Measurements from ENCODE around the gene PTPRD.

PTPRD gene

DNA sequence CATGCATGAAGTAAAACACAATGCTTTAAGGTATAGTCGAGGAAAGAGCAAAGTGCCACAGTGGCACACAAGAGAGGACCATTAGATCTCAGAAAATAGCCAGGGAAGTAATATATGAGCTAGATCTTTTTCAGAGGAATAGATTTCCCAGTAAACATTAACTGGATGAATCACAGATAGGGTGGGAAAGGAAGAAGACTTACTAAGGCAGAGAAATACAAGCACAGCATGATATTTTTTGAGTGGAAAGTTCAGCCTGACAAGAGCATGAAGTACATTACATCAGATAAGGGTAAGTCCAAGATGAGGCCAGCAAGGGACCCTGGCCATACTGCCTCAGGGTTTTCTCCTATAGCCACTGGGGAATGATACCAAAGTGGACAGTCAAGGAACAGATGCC is 2008.6 kb downstream of the PTPRD start:
- DNase-seq, result no peak

DNA sequence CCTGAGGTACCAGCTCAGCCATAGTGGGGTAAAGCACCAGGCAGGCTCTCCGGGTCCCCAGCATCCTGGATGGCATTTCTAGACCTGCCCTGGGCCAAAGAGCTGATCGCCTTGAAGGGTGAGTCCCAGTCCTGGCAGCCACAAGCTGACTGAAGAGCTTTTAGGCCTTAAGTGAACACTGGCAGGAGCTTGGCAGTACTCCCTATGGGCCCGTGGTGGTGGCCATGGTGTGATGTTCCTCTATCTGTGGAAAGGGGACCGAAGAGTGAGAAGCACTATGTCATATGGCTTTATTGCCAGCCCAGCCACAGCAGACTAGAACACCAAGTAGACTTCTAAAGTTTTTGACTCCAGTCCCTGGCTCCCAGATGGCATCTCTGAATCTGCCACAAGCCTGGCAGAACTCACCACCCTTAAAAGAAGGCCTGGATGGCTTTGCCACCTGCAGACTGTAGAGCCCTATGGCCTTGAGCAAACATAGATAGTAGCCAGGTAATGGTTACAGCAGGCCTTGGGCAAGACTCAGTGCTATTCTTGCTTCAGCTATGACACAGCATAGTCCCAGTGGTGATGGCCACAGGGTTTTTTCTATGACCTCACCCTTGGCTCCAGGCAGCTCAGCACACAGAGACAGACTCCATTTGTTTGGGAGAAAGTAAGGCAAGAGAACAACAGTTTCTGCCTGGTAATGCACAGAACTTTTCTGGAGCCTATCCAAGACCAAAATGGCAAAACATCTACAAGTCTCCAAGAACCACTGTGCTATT is 2011.7 kb downstream of the PTPRD start:
- no peak for DNase-seq

DNA sequence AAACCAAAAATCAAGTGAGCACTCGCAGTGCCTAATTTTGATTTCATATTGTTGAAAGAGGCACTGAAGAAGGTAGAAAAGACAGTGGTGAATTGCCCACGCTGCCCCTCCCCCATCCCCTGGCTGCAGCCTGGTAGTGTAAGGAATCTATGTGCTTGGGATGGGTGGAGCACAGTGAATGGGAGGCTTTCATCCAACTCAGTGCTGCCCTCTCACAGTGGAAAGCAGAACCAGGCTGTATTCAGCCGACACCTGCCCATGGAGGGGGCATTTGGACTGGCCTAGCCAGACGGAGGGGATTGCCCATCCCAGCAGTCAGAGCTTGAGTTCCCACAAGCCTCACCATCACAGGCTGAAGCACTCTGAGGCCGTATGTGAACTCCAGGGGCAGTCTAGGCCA is 2012.9 kb downstream of the PTPRD start:
- DNase-seq, result no peak

DNA sequence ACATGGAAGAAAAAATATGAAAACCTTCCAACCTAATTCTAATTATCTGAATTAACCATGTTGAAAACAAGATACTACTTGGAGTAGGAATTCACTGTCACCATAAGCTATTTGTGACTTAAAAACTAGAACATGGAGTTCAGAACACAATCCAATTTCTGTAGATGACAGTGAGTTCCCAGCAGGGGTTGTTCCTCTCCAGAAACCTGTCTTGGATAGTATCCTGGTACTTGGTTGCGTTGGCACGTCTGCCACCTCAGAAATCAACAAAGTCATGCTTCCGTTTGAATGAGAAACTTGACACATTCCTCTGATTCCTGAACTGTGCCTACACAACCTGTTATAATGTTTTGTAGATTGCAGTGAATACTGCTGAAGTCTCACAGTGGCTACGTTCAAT is 2023.3 kb downstream of the PTPRD start:
- DNase-seq, result no peak

DNA sequence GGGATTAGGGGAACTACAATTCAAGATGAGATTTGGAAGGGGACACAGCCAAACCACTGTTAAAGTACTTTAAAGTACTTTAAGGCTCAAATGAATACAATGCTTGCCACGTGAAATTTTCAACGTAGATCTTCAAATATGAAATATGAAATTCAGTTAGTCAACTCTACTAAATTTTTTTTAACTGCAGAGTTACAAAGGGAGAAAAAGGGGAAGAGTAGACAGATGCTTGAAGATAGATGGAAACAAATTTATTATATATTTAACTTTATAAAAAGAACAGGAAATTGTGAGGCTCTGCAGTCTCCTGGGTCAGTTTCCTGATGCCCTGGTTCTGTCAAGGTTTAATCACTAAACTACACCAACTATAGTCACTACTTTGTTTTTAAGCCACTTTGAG is 2027.8 kb downstream of the PTPRD start:
- DNase-seq, result no peak

DNA sequence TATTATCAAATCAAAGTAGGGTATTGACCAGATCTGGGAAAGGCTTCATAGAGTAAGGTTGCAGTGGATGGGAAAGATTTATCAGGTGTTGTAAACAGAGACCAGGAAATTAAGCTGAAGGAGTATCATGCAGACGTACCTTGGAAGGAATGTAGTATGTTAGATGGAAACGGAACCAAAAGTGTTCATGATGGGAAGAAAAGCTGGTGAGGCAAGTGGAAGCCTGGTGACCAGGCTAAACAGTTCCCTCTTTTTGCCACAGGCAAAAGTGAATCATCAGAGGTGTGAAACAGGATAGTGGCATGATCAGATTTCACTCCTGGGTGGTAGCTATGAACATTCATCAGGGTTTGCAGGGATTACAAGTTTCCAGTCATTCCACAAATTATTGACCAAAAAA is 2033.1 kb downstream of the PTPRD start:
- DNase-seq, result no peak

DNA sequence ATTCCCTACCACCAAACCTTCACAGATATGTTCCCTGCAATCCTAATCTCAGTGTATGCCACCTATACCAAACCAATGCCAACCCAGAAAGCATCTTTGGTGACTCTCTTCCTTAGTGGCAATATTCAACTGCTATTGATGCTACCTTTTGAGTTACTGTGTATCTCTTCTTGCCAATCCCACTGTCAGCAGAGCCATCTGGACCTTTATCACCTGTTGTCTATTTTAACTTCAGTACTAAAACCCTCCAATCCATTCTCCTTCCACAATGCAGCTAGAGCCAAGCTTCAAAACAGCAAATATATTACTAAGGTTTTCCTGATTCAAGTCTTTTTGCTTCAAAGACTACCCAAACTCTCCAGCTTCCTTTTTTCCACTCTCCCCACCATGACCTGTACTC is 2036.1 kb downstream of the PTPRD start:
- no peak for DNase-seq

DNA sequence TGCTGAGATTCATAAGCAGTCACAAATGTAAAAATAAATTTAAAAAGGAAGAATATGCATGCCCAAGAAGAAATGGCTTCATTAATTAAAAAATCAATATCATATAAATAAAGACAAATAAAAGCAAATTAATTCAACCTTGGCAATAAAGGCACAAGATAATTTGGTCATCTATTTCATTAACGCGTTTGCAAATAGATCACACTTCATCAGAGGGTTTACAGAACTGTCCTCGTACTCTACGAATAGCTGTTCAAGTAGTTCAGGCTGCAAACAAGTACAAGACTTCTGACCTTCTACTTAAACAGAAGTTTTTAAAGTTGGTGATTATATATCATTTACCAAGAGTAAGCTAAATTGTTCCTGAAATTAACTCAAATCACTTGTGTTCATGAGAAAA is 2038.0 kb downstream of the PTPRD start:
- DNase-seq, result no peak

DNA sequence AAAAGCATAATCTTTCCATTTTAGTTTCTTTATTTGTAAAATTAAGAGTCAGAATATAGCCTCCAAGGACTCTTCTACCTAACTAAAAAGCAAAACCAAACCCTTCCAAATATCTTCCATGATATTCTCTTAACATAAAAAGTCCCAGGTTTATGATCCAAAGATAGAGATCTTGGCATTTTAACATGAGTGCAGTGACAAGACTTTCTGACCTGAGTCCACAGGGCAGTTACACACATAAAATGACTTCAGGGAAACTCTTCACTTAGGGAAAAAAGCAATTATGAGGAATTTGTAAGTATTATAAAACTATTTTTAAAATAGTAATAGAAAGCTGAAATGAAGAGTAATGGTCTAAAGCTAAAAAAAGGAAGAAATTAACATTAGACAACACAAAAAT is 2040.6 kb downstream of the PTPRD start:
- no peak for DNase-seq

DNA sequence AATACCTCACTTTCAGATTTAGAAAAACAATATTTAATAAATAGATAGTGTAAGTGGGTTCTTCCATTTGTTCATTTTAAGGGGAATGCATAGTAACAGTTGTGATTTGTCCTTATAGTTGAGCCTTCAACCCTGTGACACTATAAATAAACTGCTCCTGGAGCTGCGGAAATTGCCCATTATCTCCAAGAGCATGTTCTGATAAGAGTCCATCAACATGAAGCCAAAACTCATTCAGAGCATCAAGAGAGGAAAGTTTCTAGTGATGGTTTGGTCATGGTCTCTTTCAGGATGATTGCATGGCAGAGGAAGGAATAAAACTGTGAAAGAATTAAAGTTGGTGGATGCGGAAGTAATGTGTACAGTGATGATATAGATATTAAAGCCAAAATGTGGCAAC is 2041.2 kb downstream of the PTPRD start:
- DNase-seq, result no peak

DNA sequence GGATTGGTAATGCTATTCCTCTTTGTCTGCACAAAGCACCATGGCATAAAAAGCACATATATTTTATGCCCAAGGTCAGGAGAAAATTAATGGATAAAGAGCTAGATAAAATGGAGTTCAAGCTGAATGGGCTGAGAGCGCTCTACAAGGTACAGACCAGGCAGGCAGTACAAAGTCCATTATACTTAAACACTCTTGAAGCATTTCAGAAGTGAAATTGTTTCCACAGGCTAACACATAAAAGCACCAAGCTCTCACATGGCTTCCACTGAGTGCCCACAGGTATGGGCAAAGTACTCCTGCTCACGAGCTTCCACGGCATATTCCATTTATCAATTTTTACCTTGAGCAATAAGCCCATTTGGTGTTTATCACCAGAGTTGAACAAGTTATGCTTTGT is 2042.0 kb downstream of the PTPRD start:
- no peak for DNase-seq

DNA sequence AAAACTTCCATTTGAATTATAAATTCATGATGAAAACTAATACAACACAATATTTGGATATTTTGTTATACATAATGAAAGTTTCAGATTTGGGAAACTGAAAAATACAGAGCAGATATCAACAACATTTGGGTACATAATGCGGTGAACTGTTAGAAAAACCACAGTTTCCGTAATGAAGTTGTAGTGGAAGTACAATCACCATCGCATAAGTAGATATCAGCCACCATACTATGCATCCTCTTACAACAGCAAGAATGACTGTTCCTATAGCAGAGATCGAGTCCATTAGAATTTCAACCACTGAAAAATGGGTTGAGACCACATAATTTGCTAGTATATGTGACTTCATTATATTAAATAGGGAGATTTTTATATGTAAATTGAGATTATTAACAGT is 2043.0 kb downstream of the PTPRD start:
- no peak for DNase-seq

DNA sequence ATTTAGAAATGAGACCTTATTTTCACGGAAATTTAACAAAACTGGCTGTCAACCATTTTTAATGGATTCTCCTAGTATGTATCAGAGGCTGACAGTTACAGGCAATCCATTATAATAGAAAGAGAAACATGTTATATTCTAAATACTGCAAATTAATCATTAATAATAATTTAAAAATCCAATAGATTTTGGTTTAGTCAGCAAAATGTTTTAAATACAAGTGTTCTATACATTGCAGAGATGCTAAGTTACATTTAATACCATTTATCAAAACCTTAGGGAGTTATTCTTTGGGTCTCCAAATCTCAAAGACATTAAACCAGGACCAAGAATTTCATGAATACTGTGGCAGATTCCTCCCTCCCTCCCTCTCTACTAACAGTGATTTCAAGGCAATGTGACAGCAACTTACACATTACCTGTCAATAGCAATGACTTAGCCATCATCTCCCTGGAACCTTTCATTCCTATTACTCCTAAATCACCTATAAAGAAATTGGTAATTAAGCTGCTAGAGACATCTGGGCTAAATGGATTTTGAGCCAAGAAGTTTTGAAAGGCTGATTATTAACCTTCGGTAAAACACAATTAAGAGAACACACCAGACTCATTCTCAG is 2044.7 kb downstream of the PTPRD start:
- no peak for DNase-seq

DNA sequence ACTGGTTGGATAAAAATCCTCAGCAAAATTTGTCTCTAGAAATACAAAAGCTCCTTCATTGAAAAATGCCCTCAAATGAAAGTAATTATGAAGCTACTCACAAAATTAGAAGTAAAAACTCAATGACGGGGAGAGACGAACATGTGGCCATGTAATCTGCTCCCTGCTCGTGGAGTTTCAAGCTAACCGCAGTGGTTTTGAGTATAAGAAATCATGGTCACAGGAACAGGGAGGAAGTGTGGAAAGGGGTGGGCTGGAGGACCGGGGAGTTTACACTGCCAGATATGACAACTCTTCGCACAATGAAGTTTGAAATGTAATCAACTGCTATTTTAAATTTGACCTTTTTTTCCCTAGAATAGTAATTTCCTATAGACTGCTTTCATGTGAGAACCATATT is 2047.8 kb downstream of the PTPRD start:
- no peak for DNase-seq

DNA sequence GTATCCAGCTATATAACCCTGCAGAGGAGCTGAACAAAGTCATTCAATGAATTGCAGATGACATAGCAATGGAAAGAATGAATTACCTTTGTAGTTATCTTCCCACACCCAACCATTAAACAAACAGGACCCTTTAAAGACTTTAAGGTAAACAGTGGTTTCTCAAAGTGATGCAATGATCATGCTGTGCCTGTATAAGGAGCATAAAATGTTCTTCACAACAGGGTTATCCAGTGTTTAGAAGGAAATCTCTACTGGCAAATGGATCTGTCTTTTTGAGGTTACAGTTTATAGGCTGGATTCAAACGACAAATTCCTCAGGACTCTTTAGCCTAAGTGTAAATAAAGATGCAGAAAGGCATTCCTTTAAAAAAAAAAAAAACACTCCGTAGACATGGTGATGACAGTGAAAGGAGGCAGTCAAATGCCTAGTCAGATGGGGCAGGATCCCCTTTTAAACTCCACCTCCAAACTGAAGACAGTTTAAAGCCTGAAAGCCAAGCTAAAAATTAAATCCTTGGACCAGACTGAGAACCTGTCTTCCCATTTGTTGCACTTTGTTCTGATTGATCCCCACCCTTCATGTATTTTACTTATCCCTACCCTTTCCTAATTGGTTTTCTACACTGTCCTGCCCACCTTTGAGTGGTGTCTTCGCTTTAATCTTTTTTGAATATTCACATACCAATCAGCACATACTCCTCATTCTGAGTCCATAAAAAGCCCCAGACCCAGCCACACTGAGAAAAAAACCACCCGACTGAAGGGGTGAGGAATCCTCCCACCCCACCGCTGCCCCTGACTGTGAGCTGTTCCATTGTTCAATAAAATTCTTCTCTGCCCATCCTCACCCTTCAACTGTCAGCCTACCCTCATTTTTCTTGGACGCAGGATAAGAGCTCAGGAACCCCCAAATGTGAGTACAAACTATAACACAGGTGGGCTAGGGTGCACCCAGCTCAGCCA is 2052.0 kb downstream of the PTPRD start:
- no peak for DNase-seq

DNA sequence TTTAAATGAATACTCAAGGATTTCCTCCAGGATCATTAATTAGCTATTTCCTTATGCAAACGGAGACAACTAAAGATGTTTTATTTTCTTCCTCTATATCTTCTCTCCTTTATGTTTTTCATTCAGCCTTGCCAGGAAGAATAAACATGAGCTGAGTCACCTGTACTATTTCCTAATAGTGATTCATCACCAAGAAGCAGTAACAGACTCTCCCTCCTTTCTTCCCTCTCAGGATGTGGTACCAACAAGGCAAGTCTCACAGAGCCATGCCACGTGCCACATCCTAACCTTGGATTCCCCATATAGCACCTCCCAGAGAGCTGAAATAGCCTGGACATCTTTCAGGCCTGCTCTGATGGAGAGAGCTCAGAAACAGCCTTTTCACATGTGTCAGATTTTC is 2054.6 kb downstream of the PTPRD start:
- no peak for DNase-seq

DNA sequence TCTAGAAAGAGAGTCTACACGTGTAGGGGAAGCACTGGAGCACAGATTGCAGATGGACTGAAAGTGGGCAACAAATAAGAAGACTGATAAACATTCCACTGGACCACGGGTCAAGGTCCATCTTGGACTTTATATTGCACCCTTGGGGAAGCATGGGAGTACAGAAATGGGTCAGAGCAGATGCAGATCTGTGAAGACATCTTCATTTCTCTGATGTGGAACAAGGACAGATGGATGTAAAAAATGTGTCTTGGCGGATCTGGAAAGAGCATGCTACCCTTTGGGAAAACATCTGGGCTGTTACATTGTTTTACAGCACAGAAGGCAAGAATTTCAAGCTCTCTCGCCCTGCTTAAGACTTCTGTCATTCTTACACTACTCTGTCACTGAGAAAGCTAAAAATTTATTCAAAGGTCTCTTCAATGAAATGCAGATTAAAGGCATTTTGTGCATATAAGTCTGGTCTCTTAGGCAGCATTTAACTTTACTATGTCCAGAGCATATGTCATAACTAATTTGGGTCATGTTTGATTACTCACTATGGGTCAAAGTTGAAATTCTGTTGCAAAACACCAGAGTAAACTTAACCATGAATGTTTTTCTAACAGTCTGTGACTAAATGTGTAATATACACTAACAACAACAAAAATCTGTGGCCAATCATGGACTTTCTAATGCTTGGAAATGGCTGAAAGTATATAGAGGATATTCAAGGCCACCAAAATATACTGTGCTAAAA is 2056.9 kb downstream of the PTPRD start:
- DNase-seq, result no peak

DNA sequence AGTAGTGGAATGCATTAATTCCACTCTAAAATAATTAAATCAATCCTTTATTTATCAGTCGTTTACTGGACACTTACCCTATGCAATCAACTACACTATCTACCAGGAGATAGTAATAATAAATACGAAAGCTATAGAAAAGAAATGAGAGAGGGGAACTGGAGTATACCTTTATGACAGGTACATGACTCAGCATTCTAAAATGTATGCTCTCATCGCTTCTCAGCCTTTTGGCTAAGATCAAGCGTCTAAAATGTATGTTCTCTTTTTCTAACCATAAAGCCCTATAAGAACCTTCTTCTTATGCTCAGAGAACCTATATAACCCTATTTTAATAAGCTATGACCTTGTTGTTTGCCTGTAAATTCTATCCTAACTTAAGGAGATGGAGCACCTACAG is 2059.4 kb downstream of the PTPRD start:
- no peak for DNase-seq

DNA sequence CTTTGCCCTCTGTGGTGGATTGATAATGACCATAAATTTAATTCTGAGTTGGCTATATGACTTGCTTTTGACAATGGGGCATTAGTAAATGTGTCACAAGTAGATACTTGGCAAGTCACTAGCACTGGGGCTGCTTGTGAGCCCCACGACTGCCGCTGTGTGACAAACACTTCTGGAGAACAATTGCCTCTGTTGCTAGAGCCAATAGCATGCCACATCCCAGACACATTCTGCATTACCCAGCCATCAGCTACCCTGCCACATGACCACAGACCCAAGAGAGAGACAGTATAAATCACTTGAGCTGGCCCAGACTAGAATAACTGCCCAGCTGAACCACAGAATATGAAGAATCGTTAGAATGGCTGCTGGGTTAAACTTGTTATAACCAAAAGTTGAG is 2060.1 kb downstream of the PTPRD start:
- DNase-seq, result no peak

DNA sequence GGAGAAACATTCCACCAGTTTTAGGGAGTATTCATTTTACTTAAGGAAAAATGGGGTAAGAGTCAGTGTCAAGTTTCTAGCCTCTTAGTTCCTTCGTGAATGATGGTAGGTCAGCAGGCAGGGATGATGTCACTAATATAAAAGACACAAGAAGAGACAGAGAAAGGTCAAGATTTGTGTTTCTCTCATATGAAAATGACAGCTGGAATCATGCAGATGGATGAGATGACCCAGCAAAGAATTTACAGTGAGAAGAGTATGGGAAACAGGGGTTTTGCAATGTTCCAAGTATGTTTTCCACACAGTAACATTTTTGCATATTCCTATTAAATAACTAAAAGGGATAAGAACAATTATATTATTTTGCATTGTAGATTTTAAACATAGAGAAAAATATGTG is 2063.6 kb downstream of the PTPRD start:
- no peak for DNase-seq

DNA sequence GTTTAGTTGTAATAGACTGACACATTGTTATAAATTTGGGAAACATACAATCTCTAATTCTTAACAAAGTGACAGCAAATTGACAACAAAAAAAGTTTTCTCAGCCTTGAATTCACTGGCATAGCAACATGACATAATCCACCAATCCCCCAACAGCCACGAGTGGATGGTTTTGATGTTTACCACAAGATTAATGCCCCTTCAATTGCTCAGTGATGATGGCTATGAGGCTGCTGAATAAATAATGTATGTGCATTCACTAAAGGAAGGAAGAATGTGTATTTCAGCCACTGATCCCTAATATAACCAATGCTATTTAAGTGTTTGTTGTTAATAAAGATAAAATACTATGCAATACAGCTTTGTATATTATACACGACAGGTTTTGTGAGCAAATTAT is 2069.6 kb downstream of the PTPRD start:
- DNase-seq, result no peak

DNA sequence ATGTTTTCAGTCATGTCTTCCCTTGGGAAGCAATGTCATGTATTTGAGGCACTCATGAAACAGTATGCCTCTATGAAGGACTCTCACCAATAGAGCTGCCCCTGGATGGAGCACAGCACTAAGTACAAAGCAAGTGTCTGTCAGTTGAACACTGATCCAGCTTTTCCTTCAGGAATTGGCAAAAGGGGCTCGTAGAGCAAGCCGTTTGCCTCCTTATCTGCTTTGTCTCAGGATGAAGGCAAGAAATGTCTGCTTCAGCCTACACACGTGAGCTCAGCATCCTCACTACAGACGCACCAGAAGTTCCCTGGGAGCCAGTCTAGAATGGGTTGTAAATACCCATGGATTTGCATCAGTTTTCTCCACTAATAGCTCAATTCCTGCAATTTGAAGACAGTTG is 2070.3 kb downstream of the PTPRD start:
- no peak for DNase-seq

DNA sequence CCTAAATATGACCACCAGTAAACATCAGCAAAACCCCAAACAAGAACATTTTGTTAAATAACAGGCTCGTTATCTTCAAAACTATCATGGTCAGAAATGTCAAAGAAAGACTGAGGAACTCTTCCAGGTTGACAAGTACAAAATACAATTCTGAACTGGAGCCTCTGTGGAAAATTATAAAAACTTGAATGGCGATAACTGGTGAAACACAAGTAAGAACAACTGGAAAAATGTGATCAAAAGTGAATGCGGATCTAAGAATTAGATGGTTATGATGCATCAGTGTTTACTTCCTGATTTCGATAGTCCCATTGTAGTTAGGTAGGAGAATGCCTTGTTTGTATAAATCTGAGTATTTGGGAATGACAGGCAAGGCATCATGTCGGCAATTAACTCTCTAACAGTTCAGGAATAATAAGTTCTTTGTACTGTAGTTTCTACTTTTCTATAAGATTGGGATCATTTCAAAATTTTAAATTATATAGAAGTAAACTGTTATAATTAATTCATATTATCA is 2073.1 kb downstream of the PTPRD start:
- no peak for DNase-seq

Measured in cortex of kidney (tissue), 1 donor.